Caki2 (cell line): Measurements from ENCODE around the gene SLC34A3. TPM values are rescaled to one million over a fixed set of nuclear protein-coding genes. Genes with fewer than 3 reads are reported as not detected.

ENCODE experiments used
- DNase-seq: peaks from one replicate; pipeline ENCODE4 v3.0.0-alpha.2; 2015; ENCODE audit warnings: low read depth
- in situ Hi-C: cut with HindIII; loops from 2 replicates; pipeline ENCODE4 v1.10.0; 2016; ENCODE audit warnings: low sequenced_read_pairs, low pct_unique_long_range_greater_than_20kb, mixed read lengths
- total RNA-seq: library from RNA; depleted of rRNA; stranded (reverse); fragments of >200 nt; shearing (Covaris generic); gene quantifications from 2 replicates; pipeline ENCODE4 v1.2.3, GENCODE V29; 2014; ENCODE audit warnings: low replicate concordance

SLC34A3 gene
- total RNA-seq, 1 experiment from 2014 or later, result not detected

DNA sequence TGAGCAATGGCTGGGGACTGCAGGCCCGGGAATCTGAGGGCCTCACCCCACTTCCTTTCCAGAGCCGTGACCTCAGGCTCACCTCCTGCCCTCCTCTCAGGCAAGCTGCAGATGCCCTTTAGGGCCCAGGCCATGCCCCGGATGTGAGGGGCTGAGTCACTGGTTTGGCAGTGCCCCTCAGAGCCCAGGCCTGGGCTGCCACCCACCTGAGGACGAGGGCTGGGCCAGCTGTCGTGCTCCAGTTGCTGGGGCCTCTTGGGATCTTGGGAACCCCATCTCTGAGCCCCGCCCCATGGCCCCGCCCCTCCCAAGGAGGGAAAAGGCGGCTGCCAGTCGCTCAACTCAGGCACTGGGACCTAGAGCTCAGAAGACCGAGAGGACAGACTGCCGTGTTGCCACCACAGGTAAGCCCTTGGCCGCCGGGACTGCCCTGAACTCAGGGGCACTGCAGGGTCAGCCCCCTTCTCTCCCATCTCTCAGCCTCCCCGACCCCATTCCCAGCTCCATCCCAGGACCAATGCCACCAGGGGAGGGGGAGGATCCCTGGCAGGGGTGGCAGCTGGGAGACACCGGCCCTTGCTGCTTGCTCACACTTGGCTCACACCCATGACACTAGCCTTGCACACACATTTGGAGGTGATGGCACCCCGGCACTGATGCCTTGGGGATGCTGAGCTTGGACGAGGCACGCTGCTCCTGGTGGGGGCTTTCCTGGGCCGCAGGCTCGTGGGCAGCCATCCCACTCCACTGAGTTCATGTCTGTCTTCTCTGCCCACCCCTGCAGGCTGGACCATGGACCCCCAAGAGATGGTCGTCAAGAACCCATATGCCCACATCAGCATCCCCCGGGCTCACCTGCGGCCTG lies 5.6 kb upstream of the SLC34A3 start, which contains the start of gene CYSRT1:
TSS of gene CYSRT1 (plus strand) at position 345 of the 865 bp plus-strand sequence. CDS start at position 793, 448 bp downstream.
- DNase-seq, result no peak
- in situ Hi-C loops, result no loop called here

DNA sequence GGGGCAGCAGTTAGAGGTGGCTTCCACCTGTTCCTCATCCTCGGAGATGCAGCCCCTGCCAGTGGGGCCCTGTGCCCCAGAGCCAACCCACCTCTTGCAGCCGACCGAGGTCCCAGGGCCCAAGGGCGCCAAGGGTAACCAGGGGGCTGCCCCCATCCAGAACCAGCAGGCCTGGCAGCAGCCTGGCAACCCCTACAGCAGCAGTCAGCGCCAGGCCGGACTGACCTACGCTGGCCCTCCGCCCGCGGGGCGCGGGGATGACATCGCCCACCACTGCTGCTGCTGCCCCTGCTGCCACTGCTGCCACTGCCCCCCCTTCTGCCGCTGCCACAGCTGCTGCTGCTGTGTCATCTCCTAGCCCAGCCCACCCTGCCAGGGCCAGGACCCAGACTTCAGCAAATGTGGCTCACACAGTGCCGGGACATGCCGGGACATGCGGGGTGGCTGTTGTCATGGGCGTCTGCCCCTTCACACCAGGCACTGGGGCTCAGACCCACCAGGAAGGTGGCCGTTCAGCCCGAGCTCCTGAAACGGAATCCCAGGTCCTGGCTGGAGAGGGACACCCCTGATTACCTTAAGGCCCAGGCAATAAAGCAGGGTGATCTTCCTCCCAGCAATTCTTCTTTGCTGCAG lies 4.9 kb upstream of the SLC34A3 start:
- in situ Hi-C loops, result no loop called here
- DNase-seq, result no peak

DNA sequence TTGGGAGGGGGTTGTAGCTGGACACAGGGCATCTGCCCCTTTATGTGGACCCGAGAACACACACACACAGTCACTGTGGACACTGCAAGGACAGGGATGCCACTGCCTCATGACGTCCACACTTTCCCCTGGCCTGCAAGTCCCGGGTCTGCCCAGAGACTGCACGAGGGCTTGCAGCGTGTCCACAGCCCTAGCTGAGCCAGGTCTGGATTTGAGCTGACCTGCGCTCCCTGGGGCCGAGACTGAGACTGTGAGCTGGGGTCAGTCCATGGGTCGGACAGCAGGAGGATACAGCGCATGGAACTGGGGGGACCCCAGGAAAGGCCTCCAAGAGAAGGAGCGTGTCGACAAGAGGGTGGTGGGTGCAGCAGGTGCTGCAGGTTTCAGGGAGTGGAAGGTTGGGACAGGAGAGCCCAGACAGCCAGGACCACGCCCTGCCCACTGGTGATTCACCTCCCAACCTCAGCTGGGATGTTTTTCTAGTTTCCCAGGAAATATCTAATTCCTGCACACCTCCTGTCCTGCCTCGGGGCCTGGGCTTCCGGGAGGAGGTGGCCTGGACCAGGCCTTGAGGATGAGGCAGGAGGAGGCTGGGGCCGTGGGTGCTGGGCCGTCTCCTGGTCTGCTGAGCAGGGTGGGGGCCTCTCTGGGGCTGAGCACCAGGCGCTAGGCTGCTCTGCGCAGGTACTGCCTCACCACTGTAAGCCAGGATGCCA lies 4.2 kb upstream of the SLC34A3 start:
- peak; percentile 80 for DNase-seq
- in situ Hi-C loops, result no loop called here

DNA sequence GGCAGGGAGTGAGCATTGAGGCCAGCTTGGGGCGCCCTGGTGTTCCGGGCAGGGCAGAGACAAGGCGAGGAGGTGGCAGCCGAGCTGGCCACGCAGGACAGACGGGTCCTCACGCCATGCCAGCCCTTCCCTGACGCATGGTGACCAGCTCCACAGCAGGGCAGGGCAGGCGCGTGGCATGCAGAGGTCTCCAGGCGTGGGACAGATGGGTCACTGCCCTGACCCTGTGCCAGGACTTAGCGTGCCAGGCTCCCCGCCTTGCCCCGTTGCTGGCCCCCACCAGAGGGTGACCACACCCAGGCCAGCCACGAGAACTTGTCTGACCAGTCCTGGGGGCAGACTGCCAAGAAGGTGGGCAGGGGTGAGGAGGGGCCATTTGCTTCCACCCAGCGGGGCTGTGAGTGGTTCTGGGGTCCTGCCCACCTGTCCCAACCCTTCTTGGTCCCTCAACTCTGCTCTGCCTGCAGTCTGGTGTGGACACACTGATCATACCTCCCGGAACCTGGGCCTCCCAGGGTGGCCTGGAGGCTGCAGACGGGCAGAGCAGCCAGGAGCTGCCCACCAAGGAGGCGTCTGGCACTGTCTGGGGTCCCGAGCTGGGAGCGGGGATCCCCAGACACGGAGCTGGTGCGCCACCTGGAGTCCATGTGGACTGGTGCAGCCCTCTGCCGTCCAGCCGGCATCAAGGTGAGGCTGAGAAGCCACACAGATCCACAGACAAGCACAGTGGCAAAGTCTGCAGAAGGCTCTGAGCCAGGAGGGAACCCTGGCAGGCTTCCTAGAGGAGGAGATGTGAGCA lies 3.4 kb upstream of the SLC34A3 start, which contains the start of gene RNF224:
TSS of gene RNF224 (plus strand) at position 449 of the 799 bp plus-strand sequence. CDS start 834 bp downstream, outside the sequence.
- in situ Hi-C loops, result no loop called here
- peak; percentile 78 for DNase-seq

DNA sequence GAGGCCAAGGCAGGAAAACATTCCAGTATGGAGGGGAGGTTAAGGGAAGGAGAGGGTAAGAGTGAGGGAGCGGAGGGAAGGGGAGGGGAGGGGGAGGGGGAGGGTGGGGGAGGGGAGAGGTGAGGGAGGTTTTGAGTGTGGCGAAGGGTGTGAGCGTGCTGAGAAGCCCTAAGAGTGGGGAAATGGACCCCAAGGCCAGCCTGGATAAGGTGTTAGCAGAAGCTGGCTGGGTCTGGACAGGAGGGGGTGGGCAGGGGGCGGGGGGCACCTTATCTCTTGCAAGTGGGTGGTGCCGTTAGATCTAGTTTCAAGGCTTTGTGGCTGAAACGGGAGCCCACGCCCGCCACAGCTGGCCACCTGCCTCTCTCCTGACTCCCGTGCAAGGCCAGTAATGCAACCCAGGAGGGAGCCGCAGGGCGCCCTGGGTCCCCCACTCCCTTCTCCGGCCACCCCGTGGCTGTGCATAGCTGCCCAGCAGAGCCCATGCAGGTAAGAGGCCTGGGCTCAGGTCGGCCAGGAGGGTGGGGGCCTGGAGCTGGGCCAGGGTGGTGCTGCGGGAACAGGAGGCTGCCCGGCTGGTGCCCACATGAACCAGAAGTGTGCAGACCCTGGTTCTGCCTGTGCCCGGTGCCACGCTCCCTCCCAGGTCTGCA lies 2.7 kb upstream of the SLC34A3 start:
- in situ Hi-C loops, result no loop called here
- no peak for DNase-seq

DNA sequence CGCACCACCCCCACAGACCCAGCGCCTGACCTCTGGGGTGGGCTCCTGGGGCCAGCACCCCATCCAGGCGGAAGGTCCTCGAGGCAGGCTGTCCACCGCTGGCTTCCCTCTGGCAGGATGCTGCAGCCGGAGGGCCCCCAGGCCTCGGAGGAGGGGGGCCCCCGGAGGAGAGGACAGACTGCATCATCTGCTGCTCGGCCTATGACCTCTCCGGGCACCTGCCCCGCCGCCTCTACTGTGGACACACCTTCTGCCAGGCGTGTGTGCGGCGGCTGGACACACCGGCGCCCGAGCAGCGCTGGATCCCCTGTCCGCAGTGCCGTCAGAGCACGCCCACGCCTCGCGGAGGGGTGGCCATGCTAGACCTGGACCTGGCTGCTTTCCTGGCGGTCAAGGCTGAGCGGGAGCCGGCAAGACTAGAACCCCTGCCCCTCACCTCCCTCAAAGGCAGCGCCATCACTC lies 2.2 kb upstream of the SLC34A3 start:
- DNase-seq, result no peak
- in situ Hi-C loops, result no loop called here

DNA sequence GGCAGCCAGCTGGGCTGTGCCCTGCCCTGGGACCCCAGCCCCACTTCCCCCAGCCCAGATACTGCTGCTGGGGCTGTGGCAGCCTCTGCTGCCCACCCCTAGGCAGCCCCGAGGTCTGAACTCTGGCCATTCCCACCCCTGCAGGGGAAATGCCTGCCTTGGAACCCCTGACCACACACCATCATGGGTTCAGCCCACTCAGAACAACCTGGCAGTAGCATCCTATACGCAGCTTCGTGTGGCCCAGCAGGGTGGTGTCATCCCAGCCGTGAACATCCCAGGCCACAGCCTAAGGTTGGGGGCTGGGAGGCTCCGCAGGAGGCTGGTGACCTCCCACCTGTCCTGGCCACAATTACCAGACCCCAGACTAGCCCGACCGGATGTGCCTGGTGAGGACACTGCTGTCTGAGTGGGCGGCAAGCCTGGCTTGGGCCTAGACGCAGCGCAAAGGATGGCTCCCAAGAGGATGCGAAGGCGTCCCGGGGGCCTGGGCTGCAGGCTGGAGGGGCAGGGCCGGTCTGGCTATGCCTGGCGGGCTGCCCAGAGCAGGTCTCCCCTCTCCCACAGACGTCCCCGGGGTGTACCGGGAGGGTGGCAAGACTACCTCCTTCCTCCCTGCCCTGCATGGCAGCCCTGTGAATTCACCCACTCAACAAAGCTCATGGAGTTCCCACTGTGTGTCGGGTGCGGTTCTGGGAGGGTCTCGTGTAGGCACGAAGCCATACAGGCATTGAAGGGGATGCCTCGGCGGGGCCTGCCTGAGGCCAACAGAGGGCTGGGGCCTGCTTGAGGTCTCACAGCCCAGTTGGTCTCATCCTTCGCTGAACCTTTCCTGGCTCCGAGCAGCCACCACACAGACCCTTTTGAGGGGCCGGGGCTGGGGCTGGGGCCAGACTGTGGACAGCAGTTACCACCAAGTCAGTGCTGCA lies 1.5 kb upstream of the SLC34A3 start:
- DNase-seq, result no peak
- in situ Hi-C loops, result no loop called here

DNA sequence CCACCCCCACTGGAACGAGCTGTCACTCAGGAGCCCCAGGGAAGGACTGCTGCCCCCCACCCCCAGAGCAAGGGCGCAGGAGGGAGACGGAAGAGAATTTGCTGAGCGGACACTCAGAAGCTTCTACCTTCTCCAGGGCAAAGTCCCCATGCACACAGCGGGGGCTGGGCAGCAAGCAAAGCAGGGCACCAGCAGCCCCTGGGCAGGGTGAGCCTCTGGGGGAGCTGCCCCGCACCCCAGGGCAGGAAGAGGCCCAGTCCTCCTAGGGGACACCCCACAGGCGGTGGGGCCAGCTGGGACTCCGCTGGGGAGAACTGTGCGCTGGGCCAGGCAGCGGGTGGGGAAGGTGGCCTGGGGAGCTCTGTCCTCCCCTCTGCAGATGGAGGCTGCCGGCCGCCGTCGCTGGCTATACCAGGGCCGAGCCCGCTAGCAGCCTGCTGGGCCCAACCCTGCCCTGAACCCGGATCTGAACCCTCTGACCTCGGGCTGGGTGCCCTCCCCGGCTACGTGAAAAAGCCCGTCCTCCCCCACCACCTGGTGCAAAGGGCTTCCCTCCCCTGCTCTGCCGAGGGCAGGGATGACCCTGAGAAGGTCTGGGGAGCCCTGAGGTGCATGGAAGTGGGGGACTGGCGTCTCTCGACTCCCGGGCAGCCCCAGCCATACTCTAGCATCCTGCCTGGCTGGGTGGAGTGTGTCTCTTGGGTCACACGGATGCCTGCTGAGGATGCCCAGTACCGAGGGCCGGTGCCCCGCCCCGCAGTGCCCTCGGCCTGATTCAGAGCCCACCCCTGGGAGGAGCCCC lies 597 bp upstream of the SLC34A3 start:
- no peak for DNase-seq
- in situ Hi-C loops, result no loop called here

DNA sequence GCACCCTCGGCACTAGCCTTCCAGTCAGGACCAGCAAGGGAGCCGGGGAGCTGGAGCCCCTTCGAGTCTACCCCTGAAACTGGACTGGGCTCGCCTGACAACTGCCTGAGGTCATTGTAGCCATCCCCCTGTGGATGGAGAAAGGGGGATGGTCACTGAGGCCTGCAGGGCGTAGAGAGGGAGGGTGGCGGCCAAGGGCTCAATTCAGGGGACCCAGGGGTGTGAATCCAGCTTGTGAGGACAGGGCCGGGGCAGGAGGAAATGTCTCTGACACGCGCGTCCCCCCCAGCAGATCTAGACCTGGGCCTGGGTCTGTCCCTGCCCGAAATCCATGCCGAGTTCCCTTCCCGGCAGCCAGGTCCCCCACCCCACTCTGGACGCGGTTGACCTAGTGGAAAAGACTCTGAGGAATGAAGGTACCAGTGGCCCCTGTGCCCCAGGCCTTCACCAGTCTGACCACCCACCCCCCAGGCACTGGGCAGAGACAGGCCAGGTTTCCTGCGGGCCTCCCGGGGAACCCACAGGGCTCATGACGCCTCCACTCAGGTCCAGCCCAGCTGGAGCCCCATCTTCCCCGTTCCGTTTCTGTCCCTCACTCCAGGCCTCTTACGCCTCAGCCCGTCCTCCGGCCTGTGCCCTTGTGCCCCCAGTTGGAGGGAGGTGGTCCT lies 805 bp downstream of the SLC34A3 start:
- in situ Hi-C loops, result no loop called here
- DNase-seq, result no peak

DNA sequence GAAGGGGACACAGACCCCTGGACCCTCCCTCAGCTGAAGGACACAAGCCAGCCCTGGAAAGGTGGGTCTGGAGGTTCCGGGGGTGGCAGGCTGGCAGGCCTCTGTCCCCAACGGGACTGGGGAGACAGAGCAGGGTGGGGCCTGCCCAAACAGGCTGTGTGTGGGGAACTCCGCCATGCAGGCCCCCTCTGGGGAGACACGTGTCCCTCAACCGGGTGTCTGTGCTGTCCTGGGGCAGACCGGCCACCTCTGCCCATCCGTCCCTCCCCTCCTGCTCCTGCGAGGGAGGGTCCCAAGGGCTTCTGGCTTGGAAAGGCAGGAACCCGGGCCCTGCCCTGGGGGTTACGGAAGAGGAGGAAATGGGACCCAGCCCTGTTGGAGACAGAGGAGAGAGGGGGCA lies 1.4 kb downstream of the SLC34A3 start:
- DNase-seq, result no peak
- in situ Hi-C loops, result no loop called here

DNA sequence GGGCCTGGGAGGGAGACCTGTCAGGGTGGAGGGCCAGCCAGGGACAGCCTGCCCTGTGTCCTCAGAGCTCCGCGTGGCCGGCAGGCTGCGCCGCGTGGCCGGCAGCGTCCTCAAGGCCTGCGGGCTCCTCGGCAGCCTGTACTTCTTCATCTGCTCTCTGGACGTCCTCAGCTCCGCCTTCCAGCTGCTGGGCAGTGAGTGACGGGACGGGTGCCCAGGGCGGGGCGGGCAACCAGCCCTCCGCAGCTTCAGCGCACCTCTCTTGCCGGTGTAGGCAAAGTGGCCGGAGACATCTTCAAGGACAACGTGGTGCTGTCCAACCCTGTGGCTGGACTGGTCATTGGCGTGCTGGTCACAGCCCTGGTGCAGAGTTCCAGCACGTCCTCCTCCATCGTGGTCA lies 1.8 kb downstream of the SLC34A3 start:
- in situ Hi-C loops, result no loop called here
- DNase-seq, result no peak

DNA sequence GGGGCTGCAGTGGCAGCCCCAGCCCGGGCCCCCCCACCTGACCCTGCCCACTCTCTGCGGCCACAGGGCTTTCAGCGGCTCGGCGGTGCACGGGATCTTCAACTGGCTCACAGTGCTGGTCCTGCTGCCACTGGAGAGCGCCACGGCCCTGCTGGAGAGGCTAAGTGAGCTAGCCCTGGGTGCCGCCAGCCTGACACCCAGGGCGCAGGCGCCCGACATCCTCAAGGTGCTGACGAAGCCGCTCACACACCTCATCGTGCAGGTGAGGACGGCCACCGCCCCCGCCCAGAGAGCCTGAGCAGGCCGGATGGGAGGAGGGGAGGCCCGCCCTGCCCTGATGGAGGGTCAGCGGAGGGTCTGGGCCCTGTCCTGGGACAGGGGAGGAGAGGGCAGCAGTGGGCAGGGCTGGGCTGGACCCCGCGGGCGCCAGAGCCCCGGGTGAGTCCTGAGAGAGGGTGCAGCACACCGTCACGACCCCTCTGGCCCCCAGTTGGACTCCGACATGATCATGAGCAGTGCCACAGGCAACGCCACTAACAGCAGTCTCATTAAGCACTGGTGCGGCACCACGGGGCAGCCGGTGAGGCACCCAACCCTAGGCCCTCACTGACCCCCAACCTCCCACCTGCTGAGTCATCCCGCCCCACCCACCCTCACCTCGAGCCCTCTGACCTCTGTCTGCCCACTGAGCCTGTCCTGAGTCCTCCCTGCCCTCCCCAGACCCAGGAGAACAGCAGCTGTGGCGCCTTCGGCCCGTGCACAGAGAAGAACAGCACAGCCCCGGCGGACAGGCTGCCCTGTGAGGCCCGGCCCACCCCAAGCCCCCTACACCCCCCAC lies 2.7 kb downstream of the SLC34A3 start:
- DNase-seq, result no peak
- in situ Hi-C loops, result no loop called here

DNA sequence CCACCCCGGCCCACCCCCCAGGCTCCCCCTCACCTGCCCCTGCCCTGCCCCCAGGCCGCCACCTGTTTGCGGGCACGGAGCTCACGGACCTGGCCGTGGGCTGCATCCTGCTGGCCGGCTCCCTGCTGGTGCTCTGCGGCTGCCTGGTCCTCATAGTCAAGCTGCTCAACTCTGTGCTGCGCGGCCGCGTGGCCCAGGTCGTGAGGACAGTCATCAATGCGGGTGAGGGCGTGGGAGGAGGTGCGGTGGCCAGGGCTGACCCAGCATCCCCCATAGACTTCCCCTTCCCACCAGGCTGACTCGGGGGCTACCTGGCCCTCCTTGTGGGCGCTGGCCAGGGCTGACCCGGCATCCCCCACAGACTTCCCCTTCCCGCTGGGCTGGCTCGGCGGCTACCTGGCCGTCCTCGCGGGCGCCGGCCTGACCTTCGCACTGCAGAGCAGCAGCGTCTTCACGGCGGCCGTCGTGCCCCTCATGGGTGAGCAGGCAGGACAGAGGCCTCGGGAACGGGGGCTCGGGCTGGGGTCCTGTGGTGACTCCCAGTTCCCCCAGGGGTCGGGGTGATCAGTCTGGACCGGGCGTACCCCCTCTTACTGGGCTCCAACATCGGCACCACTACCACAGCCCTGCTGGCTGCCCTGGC lies 3.5 kb downstream of the SLC34A3 start:
- no peak for DNase-seq
- in situ Hi-C loops, result no loop called here

DNA sequence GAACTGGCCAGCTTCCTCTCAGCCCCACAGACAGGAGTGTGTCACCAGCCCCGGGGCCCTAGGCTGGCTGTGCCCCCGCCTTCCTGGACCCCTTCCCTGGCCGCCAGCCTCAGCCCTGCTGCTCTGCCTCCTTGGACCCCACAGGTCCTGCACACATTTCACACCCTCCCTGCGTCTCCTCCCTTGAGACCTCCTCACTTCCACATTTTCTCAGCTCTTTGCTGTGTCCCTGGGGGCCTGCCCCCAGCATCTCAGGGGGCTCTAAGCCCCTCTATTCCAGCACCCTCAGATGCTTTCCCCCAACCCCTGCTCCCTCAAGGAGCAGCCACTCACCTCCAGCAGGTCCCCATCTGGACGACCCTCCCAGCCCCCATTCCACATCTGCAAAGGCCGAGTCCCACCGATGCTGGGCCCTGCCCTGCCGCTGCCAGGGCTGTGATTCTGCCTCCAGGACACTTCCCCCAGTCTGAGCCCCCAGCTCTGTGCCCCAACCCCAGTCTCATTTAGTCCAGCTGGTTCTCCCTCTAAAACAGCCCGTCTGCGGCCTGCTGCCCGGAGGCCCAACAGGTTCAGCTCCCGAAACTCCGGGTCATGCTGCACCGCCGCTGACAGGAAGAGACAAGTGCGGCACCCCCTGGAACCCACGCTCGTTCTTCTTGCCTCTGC lies 4.2 kb downstream of the SLC34A3 start:
- in situ Hi-C loops, result no loop called here
- DNase-seq, result no peak
